ENCODE results near the gene BSPH1. TPM values are rescaled to one million over a fixed set of nuclear protein-coding genes. Genes with fewer than 3 reads are reported as not detected.

Gene BSPH1
- total and polyA plus RNA-seq, 10 of the 15 experiments (the other 5 are each of a cell fraction or from before 2014, with no cell fraction given): not detected

DNA sequence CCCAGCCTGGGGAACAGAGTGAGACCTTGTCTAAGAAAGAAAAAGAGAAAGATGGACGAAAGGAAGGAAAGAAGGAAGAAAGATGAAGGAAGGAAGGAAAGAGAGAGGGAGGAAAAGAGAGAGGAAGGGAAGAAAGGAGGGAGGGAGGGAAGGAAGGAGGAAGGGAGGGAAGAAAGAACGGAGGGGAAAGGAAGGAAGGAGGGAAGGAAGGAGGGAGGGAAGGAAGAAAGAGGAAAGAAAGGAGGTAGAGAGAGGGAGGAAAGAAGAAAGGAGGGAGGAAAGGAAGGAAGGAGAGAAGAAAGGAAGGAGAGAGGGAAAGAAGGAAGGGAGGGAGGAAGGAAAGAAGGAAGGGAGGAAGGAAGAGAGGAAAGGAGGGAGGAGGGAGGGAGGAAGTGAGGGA is 31.0 kb upstream of the BSPH1 start (continued):
- TF ChIP-seq KAT2A (conservative IDR thresholded peaks at IDR 0.05; ENCODE audit: control insufficient read depth, low read depth, low read length) (no peak), JUNB (IDR thresholded peaks at IDR 0.05) (no peak), EED (IDR thresholded peaks at IDR 0.05; ENCODE audit: low read depth) (no peak), NBN (IDR thresholded peaks at IDR 0.05) (no peak)

DNA sequence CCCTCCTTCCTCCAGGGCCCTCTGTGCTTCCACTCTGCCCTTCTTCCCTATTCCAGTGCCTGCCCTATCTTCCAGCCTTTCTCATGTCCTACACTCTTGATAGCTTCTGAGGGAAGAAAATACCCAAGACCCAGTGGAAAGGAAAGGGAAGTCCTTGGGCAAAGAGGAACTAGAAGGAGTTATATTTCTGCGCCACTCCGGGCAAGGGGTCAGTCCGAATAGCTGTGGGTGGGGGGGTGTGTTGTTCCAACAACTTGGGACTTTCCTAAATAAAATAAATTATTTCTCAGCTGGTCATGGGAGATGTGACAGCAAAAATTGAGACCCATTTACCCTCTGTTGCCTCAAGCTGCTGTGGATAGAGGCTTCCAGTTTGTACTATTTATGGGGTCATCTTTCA is 28.7 kb upstream of the BSPH1 start:
- DNase-seq (ENCODE audit: low read depth, low spot score) (no peak), FAIRE-seq (no peak), ATAC-seq (no peak)
- intact Hi-C loops (cut with micrococcal nuclease; ENCODE audit: unreplicated experiment) (no loop called here), in situ Hi-C loops (cut with MboI) (no loop called here)
- Histone ChIP-seq H3K27ac (ENCODE audit: control insufficient read depth, insufficient read depth) (no peak overlapping the region), H2AFZ (ENCODE audit: control insufficient read depth, low read depth, low read length) (no peak overlapping the region), H3K4me3 (no peak overlapping the region), H3K36me3 (ENCODE audit: control insufficient read depth in 2 of 2, insufficient read depth in 2 of 2, low read length in 1 of 2) (no peaks in the 10 kb centered on the region), H3K9ac (ENCODE audit: control insufficient read depth, insufficient read depth, low read length) (no peak overlapping the region), H3K4me2 (ENCODE audit: control insufficient read depth, insufficient read depth) (no peak overlapping the region), H4K20me1 (ENCODE audit: control insufficient read depth, insufficient read depth) (no peaks in the 10 kb centered on the region), H3K79me2 (ENCODE audit: control insufficient read depth, insufficient read depth, low read length) (no peaks in the 10 kb centered on the region), H3K27me3 (replicated peaks in 1 of 2; ENCODE audit: control insufficient read depth in 2 of 2, insufficient read depth in 2 of 2, low read length in 1 of 2) (no peaks in the 10 kb centered on the region), H3K9me3 (replicated peaks; ENCODE audit: control insufficient read depth, insufficient read depth, low read length) (no peaks in the 10 kb centered on the region), H3K4me1 (ENCODE audit: control insufficient read depth, insufficient read depth, low read length) (no peaks in the 10 kb centered on the region)
- ChIA-PET RAD21 (ENCODE audit: unreplicated experiment) (no interaction called here), SMC1A (ENCODE audit: uncharacterized antibody, unreplicated experiment) (no interaction called here), CTCF (no interaction called here), POLR2A (no interaction called here)
- BruUV-seq (replicated peaks): no TSS peak
- TF ChIP-seq SMAD5 (IDR thresholded peaks at IDR 0.05; ENCODE audit: low read depth): no peak
- no peak for TF ChIP-seq TBL1XR1 (IDR thresholded peaks at IDR 0.05; ENCODE audit: low read depth, low read length)
- TF ChIP-seq ZNF207 (IDR thresholded peaks at IDR 0.05; ENCODE audit: borderline replicate concordance): no peak
- TF ChIP-seq, protein P1, sequence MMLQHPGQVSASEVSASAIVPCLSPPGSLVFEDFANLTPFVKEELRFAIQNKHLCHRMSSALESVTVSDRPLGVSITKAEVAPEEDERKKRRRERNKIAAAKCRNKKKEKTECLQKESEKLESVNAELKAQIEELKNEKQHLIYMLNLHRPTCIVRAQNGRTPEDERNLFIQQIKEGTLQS (IDR thresholded peaks at IDR 0.05; ENCODE audit: borderline replicate concordance, extremely low read depth, low read depth, low read length): no peak
- TF ChIP-seq CHD4 (IDR thresholded peaks at IDR 0.05): no peak
- TF ChIP-seq, protein P2, sequence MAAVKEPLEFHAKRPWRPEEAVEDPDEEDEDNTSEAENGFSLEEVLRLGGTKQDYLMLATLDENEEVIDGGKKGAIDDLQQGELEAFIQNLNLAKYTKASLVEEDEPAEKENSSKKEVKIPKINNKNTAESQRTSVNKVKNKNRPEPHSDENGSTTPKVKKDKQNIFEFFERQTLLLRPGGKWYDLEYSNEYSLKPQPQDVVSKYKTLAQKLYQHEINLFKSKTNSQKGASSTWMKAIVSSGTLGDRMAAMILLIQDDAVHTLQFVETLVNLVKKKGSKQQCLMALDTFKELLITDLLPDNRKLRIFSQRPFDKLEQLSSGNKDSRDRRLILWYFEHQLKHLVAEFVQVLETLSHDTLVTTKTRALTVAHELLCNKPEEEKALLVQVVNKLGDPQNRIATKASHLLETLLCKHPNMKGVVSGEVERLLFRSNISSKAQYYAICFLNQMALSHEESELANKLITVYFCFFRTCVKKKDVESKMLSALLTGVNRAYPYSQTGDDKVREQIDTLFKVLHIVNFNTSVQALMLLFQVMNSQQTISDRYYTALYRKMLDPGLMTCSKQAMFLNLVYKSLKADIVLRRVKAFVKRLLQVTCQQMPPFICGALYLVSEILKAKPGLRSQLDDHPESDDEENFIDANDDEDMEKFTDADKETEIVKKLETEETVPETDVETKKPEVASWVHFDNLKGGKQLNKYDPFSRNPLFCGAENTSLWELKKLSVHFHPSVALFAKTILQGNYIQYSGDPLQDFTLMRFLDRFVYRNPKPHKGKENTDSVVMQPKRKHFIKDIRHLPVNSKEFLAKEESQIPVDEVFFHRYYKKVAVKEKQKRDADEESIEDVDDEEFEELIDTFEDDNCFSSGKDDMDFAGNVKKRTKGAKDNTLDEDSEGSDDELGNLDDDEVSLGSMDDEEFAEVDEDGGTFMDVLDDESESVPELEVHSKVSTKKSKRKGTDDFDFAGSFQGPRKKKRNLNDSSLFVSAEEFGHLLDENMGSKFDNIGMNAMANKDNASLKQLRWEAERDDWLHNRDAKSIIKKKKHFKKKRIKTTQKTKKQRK (IDR thresholded peaks at IDR 0.05; ENCODE audit: low read depth, low read length): no peak
- TF ChIP-seq FOXK2 (IDR thresholded peaks at IDR 0.05): no peak
- TF ChIP-seq, protein P3, sequence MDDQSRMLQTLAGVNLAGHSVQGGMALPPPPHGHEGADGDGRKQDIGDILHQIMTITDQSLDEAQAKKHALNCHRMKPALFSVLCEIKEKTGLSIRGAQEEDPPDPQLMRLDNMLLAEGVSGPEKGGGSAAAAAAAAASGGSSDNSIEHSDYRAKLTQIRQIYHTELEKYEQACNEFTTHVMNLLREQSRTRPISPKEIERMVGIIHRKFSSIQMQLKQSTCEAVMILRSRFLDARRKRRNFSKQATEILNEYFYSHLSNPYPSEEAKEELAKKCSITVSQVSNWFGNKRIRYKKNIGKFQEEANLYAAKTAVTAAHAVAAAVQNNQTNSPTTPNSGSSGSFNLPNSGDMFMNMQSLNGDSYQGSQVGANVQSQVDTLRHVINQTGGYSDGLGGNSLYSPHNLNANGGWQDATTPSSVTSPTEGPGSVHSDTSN (IDR thresholded peaks at IDR 0.05; ENCODE audit: insufficient replicate concordance, low read depth, low read length): no peak
- no peak for TF ChIP-seq BMI1 (IDR thresholded peaks at IDR 0.05; ENCODE audit: borderline replicate concordance)
- TF ChIP-seq, protein P4, sequence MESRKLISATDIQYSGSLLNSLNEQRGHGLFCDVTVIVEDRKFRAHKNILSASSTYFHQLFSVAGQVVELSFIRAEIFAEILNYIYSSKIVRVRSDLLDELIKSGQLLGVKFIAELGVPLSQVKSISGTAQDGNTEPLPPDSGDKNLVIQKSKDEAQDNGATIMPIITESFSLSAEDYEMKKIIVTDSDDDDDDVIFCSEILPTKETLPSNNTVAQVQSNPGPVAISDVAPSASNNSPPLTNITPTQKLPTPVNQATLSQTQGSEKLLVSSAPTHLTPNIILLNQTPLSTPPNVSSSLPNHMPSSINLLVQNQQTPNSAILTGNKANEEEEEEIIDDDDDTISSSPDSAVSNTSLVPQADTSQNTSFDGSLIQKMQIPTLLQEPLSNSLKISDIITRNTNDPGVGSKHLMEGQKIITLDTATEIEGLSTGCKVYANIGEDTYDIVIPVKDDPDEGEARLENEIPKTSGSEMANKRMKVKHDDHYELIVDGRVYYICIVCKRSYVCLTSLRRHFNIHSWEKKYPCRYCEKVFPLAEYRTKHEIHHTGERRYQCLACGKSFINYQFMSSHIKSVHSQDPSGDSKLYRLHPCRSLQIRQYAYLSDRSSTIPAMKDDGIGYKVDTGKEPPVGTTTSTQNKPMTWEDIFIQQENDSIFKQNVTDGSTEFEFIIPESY (IDR thresholded peaks at IDR 0.05): no peak
- 62% methylated on average over 3 of the region's 3 CpGs for WGBS (ENCODE audit: insufficient coverage, insufficient replicate concordance, low lambda C conversion rate, missing lambda C conversion rate)
